Brain microvascular endothelial cell (primary cell): ENCODE data around the gene TMEM88.

Experiments
- DNase-seq: peaks from one replicate; pipeline ENCODE4 v3.0.0-alpha.2; 2020
- H3K27ac ChIP-seq: fragments of 250-450 bp; sonication (Bioruptor Pico); 2 replicates; pipeline ENCODE4 v1.5.1; 2020; ENCODE audit warnings: mild to moderate bottlenecking, moderate library complexity
- H3K27me3 ChIP-seq: fragments of 250-450 bp; sonication (Bioruptor Pico); replicated peaks from 2 replicates; pipeline ENCODE4 v1.5.1; 2020; ENCODE audit warnings: mild to moderate bottlenecking
- H3K36me3 ChIP-seq: fragments of 250-450 bp; sonication (Bioruptor Pico); replicated peaks from 2 replicates; pipeline ENCODE4 v1.5.1; 2020; ENCODE audit warnings: mild to moderate bottlenecking
- H3K4me3 ChIP-seq: 2 replicates; pipeline ENCODE4 v1.5.1; 2011; ENCODE audit warnings: low read depth, mild to moderate bottlenecking, control low read depth, low read length, moderate library complexity
- CTCF ChIP-seq: IDR thresholded peaks from 2 replicates; pipeline ENCODE4 v1.5.1; 2011; ENCODE audit warnings: low read depth, mild to moderate bottlenecking, moderate library complexity, low read length, control low read depth, inconsistent platforms; ENCODE audit errors: missing control alignments
- in situ Hi-C: cut with HindIII; loops from 2 replicates; pipeline ENCODE4 v1.10.0; 2017; ENCODE audit warnings: low sequenced_read_pairs, low pct_ligation_motif_present

Gene TMEM88

DNA sequence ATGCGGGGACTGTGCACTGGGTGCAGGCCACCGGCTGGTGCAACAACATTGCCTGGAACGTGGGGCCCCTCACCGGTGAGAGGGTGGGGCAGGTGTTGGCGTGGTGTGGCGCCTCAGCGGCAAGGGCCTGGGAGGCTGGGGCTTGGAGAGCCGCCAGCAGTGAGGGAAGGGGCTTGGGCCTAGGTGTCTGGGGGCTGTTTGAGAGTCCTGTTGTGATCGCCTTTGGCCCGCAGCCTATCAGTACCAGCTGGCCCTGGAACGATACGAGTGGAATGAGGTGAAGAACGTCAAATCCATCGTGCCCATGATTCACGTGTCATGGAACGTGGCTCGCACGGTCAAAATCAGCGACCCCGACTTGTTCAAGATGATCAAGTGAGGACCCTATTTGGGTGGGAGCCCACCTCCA, 2.6 kb upstream of the TMEM88 start:
- Histone ChIP-seq H3K36me3 (peaks cover 49% of the 10 kb centered on the region), H3K4me3 (no peak overlapping the region), H3K27me3 (no peaks in the 10 kb centered on the region), H3K27ac (no peak overlapping the region)
- no peak for TF ChIP-seq CTCF
- in situ Hi-C loops, result no loop called here
- no peak for DNase-seq

DNA sequence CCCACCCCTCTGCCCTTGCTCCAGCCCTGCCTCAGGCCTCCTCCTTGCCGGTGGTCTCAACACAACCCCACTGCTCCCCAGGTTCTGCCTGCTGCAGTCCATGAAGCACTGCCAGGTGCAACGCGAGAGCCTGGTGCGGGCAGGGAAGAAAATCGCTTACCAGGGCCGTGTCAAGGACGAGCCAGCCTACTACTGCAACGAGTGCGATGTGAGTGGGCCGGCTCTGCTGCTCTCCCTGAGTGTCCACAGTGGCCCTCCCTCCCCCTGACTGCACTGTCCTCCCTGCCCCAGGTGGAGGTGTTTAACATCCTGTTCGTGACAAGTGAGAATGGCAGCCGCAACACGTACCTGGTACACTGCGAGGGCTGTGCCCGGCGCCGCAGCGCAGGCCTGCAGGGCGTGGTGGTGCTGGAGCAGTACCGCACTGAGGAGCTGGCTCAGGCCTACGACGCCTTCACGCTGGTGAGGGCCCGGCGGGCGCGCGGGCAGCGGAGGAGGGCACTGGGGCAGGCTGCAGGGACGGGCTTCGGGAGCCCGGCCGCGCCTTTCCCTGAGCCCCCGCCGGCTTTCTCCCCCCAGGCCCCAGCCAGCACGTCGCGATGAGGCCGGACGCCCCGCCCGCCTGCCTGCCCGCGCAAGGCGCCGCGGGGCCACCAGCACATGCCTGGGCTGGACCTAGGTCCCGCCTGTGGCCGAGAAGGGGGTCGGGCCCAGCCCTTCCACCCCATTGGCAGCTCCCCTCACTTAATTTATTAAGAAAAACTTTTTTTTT, 1.8 kb upstream of the TMEM88 start:
- Histone ChIP-seq H3K36me3 (peaks cover 44% of the 10 kb centered on the region), H3K4me3 (no peak overlapping the region), H3K27me3 (no peaks in the 10 kb centered on the region), H3K27ac (no peak overlapping the region)
- TF ChIP-seq CTCF, result no peak
- no peak for DNase-seq
- in situ Hi-C loops, result no loop called here

GRCh38 chr17:7853691-7854038, 1.2 kb upstream of the TMEM88 start:
- in situ Hi-C loops, result no loop called here
- no peak for TF ChIP-seq CTCF
- DNase-seq, result no peak

DNA sequence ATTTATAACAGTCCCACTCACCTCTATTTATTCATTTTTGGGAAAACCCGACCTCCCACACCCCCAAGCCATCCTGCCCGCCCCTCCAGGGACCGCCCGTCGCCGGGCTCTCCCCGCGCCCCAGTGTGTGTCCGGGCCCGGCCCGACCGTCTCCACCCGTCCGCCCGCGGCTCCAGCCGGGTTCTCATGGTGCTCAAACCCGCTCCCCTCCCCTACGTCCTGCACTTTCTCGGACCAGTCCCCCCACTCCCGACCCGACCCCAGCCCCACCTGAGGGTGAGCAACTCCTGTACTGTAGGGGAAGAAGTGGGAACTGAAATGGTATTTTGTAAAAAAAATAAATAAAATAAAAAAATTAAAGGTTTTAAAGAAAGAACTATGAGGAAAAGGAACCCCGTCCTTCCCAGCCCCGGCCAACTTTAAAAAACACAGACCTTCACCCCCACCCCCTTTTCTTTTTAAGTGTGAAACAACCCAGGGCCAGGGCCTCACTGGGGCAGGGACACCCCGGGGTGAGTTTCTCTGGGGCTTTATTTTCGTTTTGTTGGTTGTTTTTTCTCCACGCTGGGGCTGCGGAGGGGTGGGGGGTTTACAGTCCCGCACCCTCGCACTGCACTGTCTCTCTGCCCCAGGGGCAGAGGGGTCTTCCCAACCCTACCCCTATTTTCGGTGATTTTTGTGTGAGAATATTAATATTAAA, 638 bp upstream of the TMEM88 start:
- Histone ChIP-seq H3K27me3 (no peaks in the 10 kb centered on the region), H3K4me3 (no peak overlapping the region), H3K27ac (no peak overlapping the region), H3K36me3 (peaks cover 39% of the 10 kb centered on the region)
- in situ Hi-C loops, result no loop called here
- DNase-seq, result no peak
- no peak for TF ChIP-seq CTCF

More at GRCh38 chr17:7853691-7854038, 1.2 kb upstream of the TMEM88 start:
- Histone ChIP-seq H3K27ac (no peak overlapping the region), H3K36me3 (peaks cover 43% of the 10 kb centered on the region), H3K4me3 (no peak overlapping the region), H3K27me3 (no peaks in the 10 kb centered on the region)

- TF ChIP-seq CTCF, result no peak
- Histone ChIP-seq H3K36me3 (peaks cover 25% of the 10 kb centered on the region), H3K27ac (peak overlapping the region; percentile 1), H3K27me3 (no peaks in the 10 kb centered on the region), H3K4me3 (peak overlapping the region; percentile 70)
- in situ Hi-C loops, result no loop called here
- no peak for DNase-seq
These were observed 769 bp downstream of the TMEM88 start for GRCh38 chr17:7855660-7856010.
